ENCODE measurements around the gene UGT1A9.

UGT1A9 gene

DNA sequence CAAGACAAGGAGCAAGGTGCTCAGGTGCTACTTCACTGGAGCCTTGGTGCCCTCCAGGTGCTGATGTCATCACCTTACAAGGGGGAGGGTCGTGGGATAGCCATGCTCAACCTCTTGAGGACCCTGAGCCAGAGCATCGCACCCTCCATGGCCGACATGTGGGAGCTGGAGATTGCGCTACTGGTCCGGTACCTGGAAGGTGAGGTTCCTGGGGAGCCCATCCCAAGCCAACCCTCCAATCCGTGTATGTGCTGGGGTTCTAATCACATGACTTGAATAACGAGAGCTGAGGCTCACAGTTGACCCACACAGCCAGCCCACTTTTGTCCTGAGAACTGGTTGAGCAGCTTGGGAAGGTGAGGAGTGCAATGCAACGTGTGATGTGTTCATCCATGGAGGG is 132.3 kb downstream of the UGT1A9 start:
- TF ChIP-seq, protein P1, sequence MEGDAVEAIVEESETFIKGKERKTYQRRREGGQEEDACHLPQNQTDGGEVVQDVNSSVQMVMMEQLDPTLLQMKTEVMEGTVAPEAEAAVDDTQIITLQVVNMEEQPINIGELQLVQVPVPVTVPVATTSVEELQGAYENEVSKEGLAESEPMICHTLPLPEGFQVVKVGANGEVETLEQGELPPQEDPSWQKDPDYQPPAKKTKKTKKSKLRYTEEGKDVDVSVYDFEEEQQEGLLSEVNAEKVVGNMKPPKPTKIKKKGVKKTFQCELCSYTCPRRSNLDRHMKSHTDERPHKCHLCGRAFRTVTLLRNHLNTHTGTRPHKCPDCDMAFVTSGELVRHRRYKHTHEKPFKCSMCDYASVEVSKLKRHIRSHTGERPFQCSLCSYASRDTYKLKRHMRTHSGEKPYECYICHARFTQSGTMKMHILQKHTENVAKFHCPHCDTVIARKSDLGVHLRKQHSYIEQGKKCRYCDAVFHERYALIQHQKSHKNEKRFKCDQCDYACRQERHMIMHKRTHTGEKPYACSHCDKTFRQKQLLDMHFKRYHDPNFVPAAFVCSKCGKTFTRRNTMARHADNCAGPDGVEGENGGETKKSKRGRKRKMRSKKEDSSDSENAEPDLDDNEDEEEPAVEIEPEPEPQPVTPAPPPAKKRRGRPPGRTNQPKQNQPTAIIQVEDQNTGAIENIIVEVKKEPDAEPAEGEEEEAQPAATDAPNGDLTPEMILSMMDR (IDR thresholded peaks at IDR 0.05; ENCODE audit: low read depth, low read length), result no peak
- no peak overlapping the region for H3K4me3 ChIP-seq (ENCODE audit: low read depth, low read length)
- H3K27me3 ChIP-seq (ENCODE audit: insufficient read depth, low read depth, severe bottlenecking), result no peaks in the 10 kb centered on the region
- no peaks in the 10 kb centered on the region for H3K36me3 ChIP-seq
- DNase-seq, result no peak
- no peak overlapping the region for H3K27ac ChIP-seq
- peaks cover 4% of the 10 kb centered on the region for H3K9me3 ChIP-seq (ENCODE audit: severe bottlenecking)

DNA sequence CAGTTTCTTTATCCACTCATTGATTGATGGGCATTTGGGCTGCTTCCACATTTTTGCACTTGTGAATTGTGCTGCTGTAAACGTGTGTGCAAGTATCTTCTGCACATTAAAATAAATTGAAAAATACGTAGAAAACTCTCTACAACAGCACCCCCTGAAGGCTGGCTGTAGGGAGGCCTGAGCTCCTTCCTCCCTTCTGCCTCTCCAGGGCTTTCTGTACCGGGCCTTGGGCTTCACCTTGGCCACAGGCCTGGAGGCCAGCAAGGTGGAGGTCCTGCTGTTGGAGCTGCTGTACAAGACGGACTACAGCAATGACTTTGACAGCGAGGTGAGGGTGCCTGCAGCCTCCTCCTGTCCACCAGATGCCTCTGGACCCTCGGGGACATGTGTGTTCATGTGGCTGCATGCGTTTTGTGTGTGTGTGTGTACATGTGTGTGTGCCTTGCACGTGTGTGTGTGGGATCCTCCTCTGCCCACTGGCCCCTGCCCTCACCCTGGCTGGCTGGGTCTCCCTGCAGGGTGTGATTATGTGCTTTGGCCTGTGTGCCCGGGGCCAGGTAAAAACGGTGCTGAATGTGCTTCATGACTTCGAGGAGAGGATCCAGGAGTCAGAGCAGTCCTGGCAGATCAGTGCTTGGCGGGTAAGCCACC is 135.6 kb downstream of the UGT1A9 start:
- Histone ChIP-seq H3K27ac (no peak overlapping the region), H3K36me3 (no peaks in the 10 kb centered on the region), H3K4me3 (ENCODE audit: low read depth, low read length) (no peak overlapping the region), H3K27me3 (ENCODE audit: insufficient read depth, low read depth, severe bottlenecking) (no peaks in the 10 kb centered on the region), H3K9me3 (ENCODE audit: severe bottlenecking) (no peaks in the 10 kb centered on the region)
- DNase-seq, result peak; percentile 7
- TF ChIP-seq, protein P1 (IDR thresholded peaks at IDR 0.05; ENCODE audit: low read depth, low read length), result no peak

DNA sequence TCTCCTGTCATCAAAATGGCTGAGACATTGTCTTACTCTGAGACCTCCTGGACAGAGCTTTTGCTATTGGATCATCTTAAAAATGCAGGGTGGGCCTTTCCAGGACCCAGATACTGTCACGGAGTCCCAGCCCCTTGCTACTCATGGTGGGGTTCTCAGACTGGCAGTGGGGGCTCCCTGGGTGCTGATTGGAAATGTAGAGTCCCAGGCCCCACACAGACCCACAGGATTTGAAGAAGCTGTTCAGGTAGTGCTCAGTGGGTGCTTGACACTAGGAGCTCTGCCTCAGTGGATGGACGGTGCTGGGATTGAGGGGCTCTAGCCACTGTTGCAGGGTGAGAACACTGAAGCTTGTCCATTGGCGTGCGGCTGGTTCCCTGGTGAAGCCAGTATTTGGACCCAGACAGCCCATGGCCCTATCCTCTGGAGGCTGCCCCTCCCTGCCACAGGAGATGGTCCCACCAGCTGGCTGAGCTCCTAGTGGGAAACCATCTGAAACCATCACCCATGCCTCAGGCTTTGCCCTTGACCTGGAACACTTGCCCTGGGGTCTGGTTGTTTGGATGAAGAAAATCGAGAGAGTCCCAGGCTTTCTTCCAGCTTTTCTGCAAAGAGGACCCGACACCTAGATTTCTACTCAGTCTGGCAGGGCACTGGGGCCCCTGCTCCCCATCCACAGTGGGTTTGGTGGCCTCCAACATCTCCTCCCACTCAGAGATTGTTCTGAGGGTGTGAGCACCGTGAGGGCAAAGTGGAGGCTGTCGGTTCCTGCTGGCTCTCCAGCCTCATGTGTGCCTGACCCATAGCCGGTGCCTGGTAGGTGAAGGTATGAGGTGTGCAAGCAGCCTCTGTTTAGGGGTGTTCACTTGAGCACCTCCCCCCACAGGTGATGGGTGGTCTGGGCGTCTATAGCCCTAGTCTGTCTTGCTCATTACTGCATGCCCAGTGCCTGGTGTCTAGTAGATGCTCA is 136.6 kb downstream of the UGT1A9 start:
- DNase-seq, result peak; percentile 0
- Histone ChIP-seq H3K27ac (no peak overlapping the region), H3K9me3 (ENCODE audit: severe bottlenecking) (no peaks in the 10 kb centered on the region), H3K4me3 (ENCODE audit: low read depth, low read length) (no peak overlapping the region), H3K36me3 (no peaks in the 10 kb centered on the region), H3K27me3 (ENCODE audit: insufficient read depth, low read depth, severe bottlenecking) (no peaks in the 10 kb centered on the region)
- TF ChIP-seq, protein P1 (IDR thresholded peaks at IDR 0.05; ENCODE audit: low read depth, low read length), result no peak

DNA sequence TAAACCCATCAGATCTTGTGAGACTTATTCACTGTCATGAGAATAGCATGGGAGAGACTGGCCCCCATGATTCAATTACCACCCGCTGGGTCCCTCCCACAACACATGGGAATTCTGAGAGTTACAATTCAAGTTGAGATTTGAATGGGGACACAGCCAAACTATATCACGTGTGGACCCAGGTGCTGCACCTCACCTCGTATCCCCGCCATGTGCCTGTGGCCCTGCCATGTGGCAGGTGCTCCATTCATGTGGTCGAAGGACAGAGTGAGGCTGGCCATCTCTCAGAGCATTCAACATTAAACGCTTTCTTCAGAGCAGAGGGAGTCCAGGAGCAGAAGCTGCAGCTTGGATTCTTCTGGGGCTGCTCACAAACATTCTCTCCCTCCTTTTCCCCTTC is 138.7 kb downstream of the UGT1A9 start:
- no peak overlapping the region for H3K27ac ChIP-seq
- no peaks in the 10 kb centered on the region for H3K27me3 ChIP-seq (ENCODE audit: insufficient read depth, low read depth, severe bottlenecking)
- TF ChIP-seq, protein P1 (IDR thresholded peaks at IDR 0.05; ENCODE audit: low read depth, low read length), result no peak
- no peaks in the 10 kb centered on the region for H3K36me3 ChIP-seq
- no peaks in the 10 kb centered on the region for H3K9me3 ChIP-seq (ENCODE audit: severe bottlenecking)
- H3K4me3 ChIP-seq (ENCODE audit: low read depth, low read length), result no peak overlapping the region
- DNase-seq, result peak; percentile 2

DNA sequence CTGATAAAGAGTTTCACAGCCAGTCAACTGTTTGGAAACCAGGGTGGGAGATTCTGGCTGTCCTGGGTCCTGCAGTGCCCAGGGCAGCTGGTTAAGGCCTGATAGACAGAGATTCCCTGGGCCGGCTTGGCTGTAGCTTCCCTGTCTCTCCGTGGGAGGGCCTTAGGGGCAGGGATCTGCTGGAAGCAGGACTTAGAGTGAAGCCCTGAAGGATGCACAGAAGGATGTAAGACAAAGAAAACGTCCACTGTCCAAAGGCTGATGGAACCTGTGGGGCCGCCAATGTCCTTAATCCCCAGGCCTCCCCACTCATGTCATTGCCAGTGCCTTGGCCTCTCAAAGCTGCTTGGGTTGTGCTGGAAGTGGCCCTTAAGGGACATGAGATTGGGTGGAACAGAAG is 139.4 kb downstream of the UGT1A9 start:
- Histone ChIP-seq H3K36me3 (no peaks in the 10 kb centered on the region), H3K9me3 (ENCODE audit: severe bottlenecking) (no peaks in the 10 kb centered on the region), H3K27me3 (ENCODE audit: insufficient read depth, low read depth, severe bottlenecking) (no peaks in the 10 kb centered on the region), H3K27ac (no peak overlapping the region), H3K4me3 (ENCODE audit: low read depth, low read length) (no peak overlapping the region)
- TF ChIP-seq, protein P1 (IDR thresholded peaks at IDR 0.05; ENCODE audit: low read depth, low read length), result no peak
- peak; percentile 5 for DNase-seq
